ENCODE data around the gene NAGA. TPM values are rescaled to one million over a fixed set of nuclear protein-coding genes. Genes with fewer than 3 reads are reported as not detected.

Gene NAGA
- total and polyA plus RNA-seq, 2 donors (not counting 1 experiment from before 2014, with no cell fraction given): 13.2 to 20.2 TPM

DNA sequence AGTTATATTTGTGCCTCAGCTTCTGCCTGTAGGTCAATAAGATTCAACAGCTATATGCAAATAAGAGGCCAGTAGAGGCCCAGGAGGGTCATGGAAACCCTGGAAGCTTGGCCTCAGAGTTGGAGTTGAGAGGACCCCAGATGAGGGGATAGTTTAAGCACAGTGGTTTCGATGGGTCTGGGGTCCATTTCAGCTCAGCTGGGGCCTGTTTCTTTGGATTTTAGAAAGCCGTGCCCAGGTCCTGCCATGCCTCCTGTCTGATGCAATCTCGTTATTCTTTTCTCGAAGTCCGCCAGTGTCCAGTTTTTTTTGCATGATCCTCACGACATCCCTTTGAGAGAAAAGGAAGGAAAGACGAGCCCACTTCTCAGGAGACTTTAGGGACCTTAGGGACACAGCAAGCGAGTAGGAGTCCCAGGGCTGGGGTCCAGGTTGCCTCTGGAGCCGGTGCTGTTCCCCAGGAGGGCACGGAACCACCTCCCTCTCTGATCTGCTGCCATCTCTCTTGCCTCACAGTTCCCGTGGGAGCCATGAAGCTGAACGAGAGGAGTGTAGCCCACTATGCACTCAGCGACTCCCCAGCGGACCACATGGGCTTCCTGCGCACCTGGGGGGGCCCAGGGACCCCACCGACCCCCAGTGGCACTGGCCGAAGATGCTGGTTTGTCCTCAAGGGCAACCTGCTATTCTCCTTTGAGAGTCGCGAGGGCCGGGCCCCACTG lies 6.3 kb upstream of the NAGA start:
- intact Hi-C loops (cut with micrococcal nuclease): no loop called here
- peaks cover 26 to 41% of the 10 kb centered on the region in 2 donors for H3K4me1 ChIP-seq (ENCODE audit: control insufficient read depth in 2 of 2, insufficient read depth in 2 of 2, low read length in 2 of 2)
- Mint-ChIP-seq H3K27ac (no peak overlapping the region), H3K27me3 (no peaks in the 10 kb centered on the region), H3K9me3 (ENCODE audit: insufficient read depth) (no peaks in the 10 kb centered on the region), H3K4me3 (peak overlapping the region; percentile 16), H3K4me1 (peaks cover 44% of the 10 kb centered on the region)
- peaks cover 25% of the 10 kb centered on the region for H3K79me2 ChIP-seq (ENCODE audit: control insufficient read depth, insufficient read depth, low read length)
- CTCF ChIA-PET: interaction anchor here (0.7 to 2.7 kb wide), 3 partner anchors 110 to 380 kb away, joined by 3 to 9 read pairs (median 4); no protein-coding TSS in a partner anchor
- TF ChIP-seq EZH2 (IDR thresholded peaks at IDR 0.05; ENCODE audit: borderline replicate concordance, insufficient read depth, low read depth, low read length, poor library complexity, severe bottlenecking): no peak
- no peak for TF ChIP-seq CTCF (IDR thresholded peaks at IDR 0.05)
- no peak overlapping the region for H3K9ac ChIP-seq (ENCODE audit: low read length)
- H3K27me3 ChIP-seq (replicated peaks in 1 of 4; ENCODE audit: control extremely low read depth in 1 of 4, control insufficient read depth in 3 of 4, insufficient read depth in 4 of 4, low read length in 3 of 4): no peaks in the 10 kb centered on the region
- H3K36me3 ChIP-seq (replicated peaks in 1 of 2; ENCODE audit: control extremely low read depth in 1 of 2, control insufficient read depth in 1 of 2, extremely low read depth in 1 of 2, insufficient read depth in 2 of 2, low read length in 1 of 2): peaks cover 0 to 4% of the 10 kb centered on the region in 2 experiments
- no peak for ATAC-seq (ENCODE audit: low read depth)
- no peaks in the 10 kb centered on the region for H3K9me3 ChIP-seq (ENCODE audit: control extremely low read depth in 1 of 3, control insufficient read depth in 2 of 3, insufficient read depth in 1 of 3, low read length in 2 of 3)
- H3K27ac ChIP-seq (ENCODE audit: low read length in 2 of 2): no peak overlapping the region
- no peaks in the 10 kb centered on the region for H4K20me1 ChIP-seq (ENCODE audit: control insufficient read depth, insufficient read depth, low read length, poor library complexity, severe bottlenecking)
- no peak overlapping the region for H2AFZ ChIP-seq (ENCODE audit: insufficient read depth, low read depth, low read length, poor library complexity, severe bottlenecking)
- no peak overlapping the region for H3K4me2 ChIP-seq (replicated peaks; ENCODE audit: low read depth, low read length, poor library complexity, severe bottlenecking)
- no peak overlapping the region for H3K4me3 ChIP-seq (ENCODE audit: control extremely low read depth in 1 of 5, extremely low read depth in 1 of 5, insufficient read depth in 1 of 5, low read depth in 2 of 5, low read length in 4 of 5)
- 93% methylated on average over 20 of the region's 20 CpGs for WGBS (ENCODE audit: insufficient coverage)
- POLR2A ChIA-PET: interaction anchor here (1.9 kb wide), 1 partner anchor 14 kb away, joined by 5 read pairs; the partner anchor contains the start of gene NDUFA6
- DNase-seq: no peak
